ENCODE results near the gene UGDH. TPM values are rescaled to one million over a fixed set of nuclear protein-coding genes. Genes with fewer than 3 reads are reported as not detected.

Gene UGDH
- total and polyA plus RNA-seq, 2 of the 8 experiments (the other 6 are each of a cell fraction or from before 2014, with no cell fraction given), result 32.0 to 128 TPM

DNA sequence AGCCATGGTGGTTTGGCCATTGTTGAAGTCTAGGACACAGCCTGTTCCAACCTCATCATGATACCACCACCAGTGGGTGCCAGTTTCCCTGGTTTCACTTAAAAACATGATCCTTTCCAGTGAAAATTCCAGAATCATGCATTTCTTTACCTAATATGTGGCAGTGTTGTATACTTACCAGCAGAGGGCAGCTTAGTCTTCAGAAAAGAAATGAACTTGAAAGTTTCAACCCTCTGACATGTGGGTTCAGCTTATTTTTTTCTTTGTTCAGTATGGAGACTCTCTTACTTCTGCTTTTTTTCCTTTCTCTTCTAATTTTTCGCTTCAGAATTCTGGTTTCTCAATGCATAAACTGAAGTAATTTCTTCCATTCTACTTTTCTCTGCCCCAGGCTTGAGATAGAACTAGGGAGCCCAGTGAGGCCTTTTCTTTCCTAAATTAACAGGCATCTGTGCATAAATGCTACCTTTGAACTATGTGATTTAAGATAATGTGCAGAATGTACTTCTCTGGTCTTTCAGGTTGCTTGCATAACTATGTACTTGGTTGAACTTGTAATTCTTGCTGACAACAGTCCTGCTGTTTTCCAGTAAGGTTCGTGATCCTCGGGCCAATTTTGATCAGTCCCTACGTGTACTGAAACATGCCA, 57.7 kb downstream of the UGDH start:
- POLR2A ChIA-PET (ENCODE audit: partially characterized antibody), result interaction anchor here (0.7 to 3.2 kb wide), 10 partner anchors 9 to 434 kb away, joined by 3 to 30 read pairs (median 4); partner anchors contain the start of genes LIAS, RPL9 and UGDH
- Histone ChIP-seq H3K4ac (replicated peaks; ENCODE audit: insufficient read length, low read depth, low read length) (no peak overlapping the region), H2BK5ac (ENCODE audit: low read depth, low read length) (no peak overlapping the region), H3K9ac (replicated peaks in 1 of 4; ENCODE audit: extremely low read depth in 1 of 4, low read depth in 3 of 4, low read length in 3 of 4) (no peak overlapping the region), H3K4me3 (ENCODE audit: extremely low read depth in 1 of 4, insufficient read depth in 2 of 4, low read depth in 3 of 4, low read length in 4 of 4) (no peak overlapping the region), H4K20me1 (replicated peaks in 1 of 2; ENCODE audit: control insufficient read depth in 1 of 2, insufficient read depth in 2 of 2, low read length in 2 of 2) (no peaks in the 10 kb centered on the region), H3K4me2 (ENCODE audit: insufficient read depth in 1 of 2, low read depth in 2 of 2, low read length in 2 of 2) (no peak overlapping the region), H2AFZ (ENCODE audit: low read length) (no peak overlapping the region), H2AK5ac (ENCODE audit: low read depth, low read length) (no peak overlapping the region), H3K79me1 (ENCODE audit: low read depth, low read length) (no peaks in the 10 kb centered on the region), H3K79me2 (ENCODE audit: control insufficient read depth in 1 of 2, insufficient read depth in 2 of 2, low read length in 2 of 2) (no peaks in the 10 kb centered on the region), H2BK15ac (ENCODE audit: low read length) (no peak overlapping the region), H3K23me2 (ENCODE audit: low read depth, low read length) (no peaks in the 10 kb centered on the region), H2BK12ac (ENCODE audit: low read depth, low read length) (no peak overlapping the region), H3K23ac (ENCODE audit: insufficient read length) (no peak overlapping the region), H3K4me1 (replicated peaks in 1 of 4; ENCODE audit: control insufficient read depth in 3 of 4, insufficient read depth in 4 of 4, low read length in 3 of 4) (no peaks in the 10 kb centered on the region), H2BK20ac (ENCODE audit: low read length) (no peak overlapping the region), H3K56ac (replicated peaks; ENCODE audit: insufficient read length, low read depth, low read length) (no peak overlapping the region), H3K27me3 (replicated peaks in 1 of 4; ENCODE audit: control insufficient read depth in 3 of 4, extremely low read depth in 1 of 4, insufficient read depth in 3 of 4, low read length in 3 of 4) (no peaks in the 10 kb centered on the region), H3K18ac (ENCODE audit: extremely low read depth, low read length) (no peak overlapping the region), H3K27ac (ENCODE audit: low read depth, low read length) (no peak overlapping the region), H4K8ac (ENCODE audit: extremely low read depth, insufficient read depth, low read length) (no peak overlapping the region), H2BK120ac (replicated peaks; ENCODE audit: low read depth, low read length) (no peak overlapping the region), H4K91ac (replicated peaks; ENCODE audit: insufficient read length, low read length) (no peak overlapping the region), H3K36me3 (ENCODE audit: control insufficient read depth in 2 of 4, insufficient read depth in 4 of 4, low read length in 3 of 4) (peaks cover 2 to 42% (median 25%) of the 10 kb centered on the region in 4 experiments; a peak in 7 of 8 replicates), H3K14ac (ENCODE audit: insufficient read length) (no peak overlapping the region), H3K9me3 (ENCODE audit: insufficient read depth in 2 of 2, low read depth in 1 of 2, low read length in 1 of 2) (no peaks in the 10 kb centered on the region), H4K5ac (ENCODE audit: insufficient read length, low read depth, low read length) (no peak overlapping the region)
- peak; percentile 98 for FAIRE-seq
- CTCF ChIA-PET (ENCODE audit: partially characterized antibody), result interaction anchor here (0.6 to 2.8 kb wide), 36 partner anchors 8 to 1312 kb away, joined by 3 to 18 read pairs (median 4); partner anchors contain the start of genes LIAS, RPL9, SMIM14 and UGDH
- 70% methylated on average over 4 of the region's 4 CpGs; no CpG with 5 or more reads in 1 of the 2 experiments for WGBS, 2 experiments (ENCODE audit: extremely low coverage in 1 of 2, insufficient coverage in 1 of 2, insufficient read length in 1 of 2, insufficient replicate concordance in 2 of 2, low coverage in 1 of 2, low lambda C conversion rate in 2 of 2, missing lambda C conversion rate in 1 of 2)
- no peak for DNase-seq (ENCODE audit: low read depth in 1 of 2, low spot score in 2 of 2)
- TF ChIP-seq TEAD4 (IDR thresholded peaks at IDR 0.05; ENCODE audit: low read depth, low read length) (peak; percentile 47; the same call in 1 of the 2 replicates), POLR2A (IDR thresholded peaks at IDR 0.05; ENCODE audit: control extremely low read depth in 1 of 2, low read depth in 2 of 2, low read length in 2 of 2) (no peak), EP300 (IDR thresholded peaks at IDR 0.05; ENCODE audit: borderline replicate concordance in 1 of 2, low read depth in 2 of 2, low read length in 2 of 2) (0 out of 3 replicates have a peak, but pooled peaks of 1 of the 2 experiments have one; percentile 26), POLR2AphosphoS5 (IDR thresholded peaks at IDR 0.05; ENCODE audit: low read depth, low read length) (no peak)
- TF ChIP-seq, protein P1, sequence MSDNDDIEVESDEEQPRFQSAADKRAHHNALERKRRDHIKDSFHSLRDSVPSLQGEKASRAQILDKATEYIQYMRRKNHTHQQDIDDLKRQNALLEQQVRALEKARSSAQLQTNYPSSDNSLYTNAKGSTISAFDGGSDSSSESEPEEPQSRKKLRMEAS (IDR thresholded peaks at IDR 0.05), result 0 out of 2 replicates have a peak, but pooled peaks have one; percentile 26
- TF ChIP-seq, protein P2, sequence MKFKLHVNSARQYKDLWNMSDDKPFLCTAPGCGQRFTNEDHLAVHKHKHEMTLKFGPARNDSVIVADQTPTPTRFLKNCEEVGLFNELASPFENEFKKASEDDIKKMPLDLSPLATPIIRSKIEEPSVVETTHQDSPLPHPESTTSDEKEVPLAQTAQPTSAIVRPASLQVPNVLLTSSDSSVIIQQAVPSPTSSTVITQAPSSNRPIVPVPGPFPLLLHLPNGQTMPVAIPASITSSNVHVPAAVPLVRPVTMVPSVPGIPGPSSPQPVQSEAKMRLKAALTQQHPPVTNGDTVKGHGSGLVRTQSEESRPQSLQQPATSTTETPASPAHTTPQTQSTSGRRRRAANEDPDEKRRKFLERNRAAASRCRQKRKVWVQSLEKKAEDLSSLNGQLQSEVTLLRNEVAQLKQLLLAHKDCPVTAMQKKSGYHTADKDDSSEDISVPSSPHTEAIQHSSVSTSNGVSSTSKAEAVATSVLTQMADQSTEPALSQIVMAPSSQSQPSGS (IDR thresholded peaks at IDR 0.05; ENCODE audit: low read length), result 0 out of 2 replicates have a peak, but pooled peaks have one; percentile 26

Measured in H1 (cell line).